Trophoblast cell (in vitro differentiated cells and primary cell): Measurements from ENCODE around the gene SUMF2.
"Not testable (repeated sequence)": the region's sequence is repeated elsewhere in the genome, so short reads cannot be mapped to it uniquely, and the experiment has no call there.

Source experiments
- DNase-seq, 2 donors: peaks; one replicate each; pipeline ENCODE4 v3.0.0-alpha.2; 2016
- H2AFZ ChIP-seq: 2 replicates; pipeline ENCODE4 v1.6.1; 2013; ENCODE audit warnings: low read length, moderate library complexity, mild to moderate bottlenecking; ENCODE audit not compliant: insufficient read depth, poor library complexity
- H2AK5ac ChIP-seq: 2 replicates; pipeline ENCODE4 v1.6.1; 2013; ENCODE audit warnings: mild to moderate bottlenecking, low read length
- H2BK120ac ChIP-seq: 2 replicates; pipeline ENCODE4 v1.6.1; 2013; ENCODE audit warnings: low read length, mild to moderate bottlenecking, moderate library complexity; ENCODE audit not compliant: insufficient read depth, poor library complexity
- H2BK12ac ChIP-seq: 2 replicates; pipeline ENCODE4 v1.6.1; 2013; ENCODE audit warnings: mild to moderate bottlenecking, low read length, moderate library complexity
- H2BK5ac ChIP-seq: 2 replicates; pipeline ENCODE4 v1.6.1; 2013; ENCODE audit warnings: low read length, low read depth, moderate library complexity, mild to moderate bottlenecking; ENCODE audit not compliant: poor library complexity
- H3K14ac ChIP-seq: 2 replicates; pipeline ENCODE4 v1.6.1; 2013; ENCODE audit warnings: mild to moderate bottlenecking, low read length
- H3K18ac ChIP-seq: 2 replicates; pipeline ENCODE4 v1.6.1; 2013; ENCODE audit warnings: mild to moderate bottlenecking, low read length
- H3K23ac ChIP-seq: 2 replicates; pipeline ENCODE4 v1.6.1; 2013; ENCODE audit warnings: low read length
- H3K27ac ChIP-seq: 2 replicates; pipeline ENCODE4 v1.5.1; 2013; ENCODE audit warnings: low read depth, mild to moderate bottlenecking, inconsistent platforms, low read length, moderate library complexity
- H3K27me3 ChIP-seq: 2 replicates; pipeline ENCODE4 v1.6.1; 2013; ENCODE audit warnings: inconsistent platforms, mild to moderate bottlenecking, low read length, moderate library complexity; ENCODE audit not compliant: insufficient read depth
- H3K36me3 ChIP-seq, 2 experiments: 1 replicate in 1 of 2; 2 replicates in 1 of 2; pipeline ENCODE4 v1.6.1; 2013; ENCODE audit warnings: low read length in 2 of 2, mild to moderate bottlenecking in 2 of 2, moderate library complexity in 1 of 2; ENCODE audit not compliant: insufficient read depth in 2 of 2, control insufficient read depth in 1 of 2
- H3K4ac ChIP-seq: 2 replicates; pipeline ENCODE4 v1.6.1; 2013; ENCODE audit warnings: low read depth, mild to moderate bottlenecking, low read length, moderate library complexity
- H3K4me1 ChIP-seq, 2 experiments: 1 replicate in 1 of 2; 2 replicates in 1 of 2; pipeline ENCODE4 v1.6.1; 2013; ENCODE audit warnings: low read length in 2 of 2, mild to moderate bottlenecking in 2 of 2, moderate library complexity in 1 of 2; ENCODE audit not compliant: insufficient read depth in 2 of 2, control insufficient read depth in 1 of 2
- H3K4me2 ChIP-seq: 2 replicates; pipeline ENCODE4 v1.6.1; 2013; ENCODE audit warnings: inconsistent platforms, mild to moderate bottlenecking, low read length, moderate library complexity
- H3K4me3 ChIP-seq: 2 replicates; pipeline ENCODE4 v1.5.1; 2013; ENCODE audit warnings: mild to moderate bottlenecking, low read depth, low read length, inconsistent platforms
- H3K79me1 ChIP-seq: one replicate; pipeline ENCODE4 v1.6.1; 2013; ENCODE audit warnings: low read length
- H3K79me2 ChIP-seq: 2 replicates; pipeline ENCODE4 v1.6.1; 2013; ENCODE audit warnings: low read length, mild to moderate bottlenecking; ENCODE audit not compliant: control insufficient read depth, insufficient read depth, poor library complexity
- H3K9ac ChIP-seq: 2 replicates; pipeline ENCODE4 v1.6.1; 2013; ENCODE audit warnings: mild to moderate bottlenecking, low read length
- H3K9me3 ChIP-seq: 2 replicates; pipeline ENCODE4 v1.6.1; 2013; ENCODE audit warnings: low read depth, mild to moderate bottlenecking, control low read depth, inconsistent platforms, low read length; ENCODE audit not compliant: insufficient read depth
- H4K12ac ChIP-seq: 2 replicates; pipeline ENCODE4 v1.6.1; 2013; ENCODE audit warnings: low read depth, mild to moderate bottlenecking, low read length, moderate library complexity
- H4K8ac ChIP-seq: 2 replicates; pipeline ENCODE4 v1.6.1; 2013; ENCODE audit warnings: low read depth, mild to moderate bottlenecking, low read length, moderate library complexity
- H4K91ac ChIP-seq: one replicate; pipeline ENCODE4 v1.6.1; 2013; ENCODE audit warnings: low read depth, mild to moderate bottlenecking, low read length, moderate library complexity
- WGBS: extraction: QIAGEN DNeasy Blood & Tissue Kit; methylation state at CpG from one replicate; pipeline ENCODE4 v1.1.7; 2013; ENCODE audit warnings: missing lambda C conversion rate; ENCODE audit not compliant: insufficient read length, insufficient coverage; ENCODE audit errors: extremely low coverage; 5-methylcytosine and 5-hydroxymethylcytosine counted together

SUMF2 gene

GRCh38 chr7:56026538-56026937, 37.5 kb upstream of the SUMF2 start:
- no peak overlapping the region for H3K4me2 ChIP-seq

GRCh38 chr7:56028942-56029630, 35.0 kb upstream of the SUMF2 start:
- no peak overlapping the region for H2AFZ ChIP-seq
- H3K4ac ChIP-seq = no peak overlapping the region
- H3K4me3 ChIP-seq = no peak overlapping the region
- no peak overlapping the region for H2BK12ac ChIP-seq
- peaks cover 9 to 10% of the 10 kb centered on the region in 2 experiments for H3K36me3 ChIP-seq
- H3K14ac ChIP-seq = no peak overlapping the region
- peak in 1 of 2 donors; percentile 20 for DNase-seq
- H2BK120ac ChIP-seq = no peak overlapping the region
- no peak overlapping the region for H4K8ac ChIP-seq
- no peaks in the 10 kb centered on the region for H3K9me3 ChIP-seq
- H3K9ac ChIP-seq = no peak overlapping the region
- no peaks in the 10 kb centered on the region for H3K27me3 ChIP-seq
- no peak overlapping the region for H3K4me2 ChIP-seq
- no peak overlapping the region for H3K23ac ChIP-seq
- H3K18ac ChIP-seq = no peak overlapping the region
- H3K79me2 ChIP-seq = no peaks in the 10 kb centered on the region
- no peaks in the 10 kb centered on the region for H3K4me1 ChIP-seq
- no peaks in the 10 kb centered on the region for H3K79me1 ChIP-seq
- H2BK5ac ChIP-seq = no peak overlapping the region
- H3K27ac ChIP-seq = no peak overlapping the region
- H4K12ac ChIP-seq = no peak overlapping the region
- no peak overlapping the region for H2AK5ac ChIP-seq
- H4K91ac ChIP-seq = no peak overlapping the region
- WGBS = no CpG with 5 or more reads among the region's 9 CpGs

More at GRCh38 chr7:56026538-56026937, 37.5 kb upstream of the SUMF2 start:
- H3K14ac ChIP-seq = no peak overlapping the region
- no CpG with 5 or more reads among the region's 2 CpGs for WGBS
- H3K27ac ChIP-seq = no peak overlapping the region
- H2AFZ ChIP-seq = no peak overlapping the region
- H3K4ac ChIP-seq = no peak overlapping the region
- H3K9me3 ChIP-seq = no peaks in the 10 kb centered on the region
- H3K79me2 ChIP-seq = no peaks in the 10 kb centered on the region
- H3K79me1 ChIP-seq = no peaks in the 10 kb centered on the region
- H3K23ac ChIP-seq = no peak overlapping the region
- no peak overlapping the region for H3K18ac ChIP-seq
- no peak overlapping the region for H4K91ac ChIP-seq
- no peak overlapping the region for H4K8ac ChIP-seq
- H3K9ac ChIP-seq = no peak overlapping the region
- no peak overlapping the region for H3K4me3 ChIP-seq
- no peak overlapping the region for H2BK12ac ChIP-seq
- no peak overlapping the region for H2BK5ac ChIP-seq
- no peaks in the 10 kb centered on the region for H3K27me3 ChIP-seq
- H4K12ac ChIP-seq = no peak overlapping the region
- no peaks in the 10 kb centered on the region for H3K4me1 ChIP-seq
- H2AK5ac ChIP-seq = no peak overlapping the region
- no peak for DNase-seq
- peaks cover 9 to 10% of the 10 kb centered on the region in 2 experiments for H3K36me3 ChIP-seq
- H2BK120ac ChIP-seq = no peak overlapping the region

GRCh38 chr7:56030340-56030739, 33.7 kb upstream of the SUMF2 start:
- H2AK5ac ChIP-seq = no peak overlapping the region
- H2AFZ ChIP-seq = no peak overlapping the region
- no peak for DNase-seq
- H3K36me3 ChIP-seq = peaks cover 8 to 10% of the 10 kb centered on the region in 2 experiments
- H2BK120ac ChIP-seq = no peak overlapping the region
- no peak overlapping the region for H3K4me2 ChIP-seq
- no peaks in the 10 kb centered on the region for H3K4me1 ChIP-seq
- no peaks in the 10 kb centered on the region for H3K9me3 ChIP-seq
- H2BK5ac ChIP-seq = no peak overlapping the region
- no peak overlapping the region for H2BK12ac ChIP-seq
- WGBS = no CpG with 5 or more reads among the region's 8 CpGs
- no peak overlapping the region for H3K14ac ChIP-seq
- no peak overlapping the region for H3K27ac ChIP-seq
- H3K23ac ChIP-seq = no peak overlapping the region
- no peak overlapping the region for H4K91ac ChIP-seq
- H3K79me2 ChIP-seq = no peaks in the 10 kb centered on the region
- no peak overlapping the region for H3K4me3 ChIP-seq
- no peak overlapping the region for H4K8ac ChIP-seq
- no peak overlapping the region for H3K4ac ChIP-seq
- no peaks in the 10 kb centered on the region for H3K27me3 ChIP-seq
- no peak overlapping the region for H4K12ac ChIP-seq
- H3K9ac ChIP-seq = no peak overlapping the region
- H3K18ac ChIP-seq = no peak overlapping the region
- H3K79me1 ChIP-seq = no peaks in the 10 kb centered on the region

GRCh38 chr7:56031556-56031955, 32.5 kb upstream of the SUMF2 start:
- H4K12ac ChIP-seq, H3K4me2 ChIP-seq, H3K14ac ChIP-seq, H3K4me1 ChIP-seq, H2AK5ac ChIP-seq, H3K4me3 ChIP-seq, H4K8ac ChIP-seq, H3K23ac ChIP-seq, H2BK5ac ChIP-seq, H3K18ac ChIP-seq, H2AFZ ChIP-seq, H3K9ac ChIP-seq, H3K79me1 ChIP-seq, H3K36me3 ChIP-seq, H3K79me2 ChIP-seq, DNase-seq, H3K27me3 ChIP-seq, H3K9me3 ChIP-seq, H3K27ac ChIP-seq, H4K91ac ChIP-seq, H3K4ac ChIP-seq, H2BK120ac ChIP-seq, H2BK12ac ChIP-seq: not testable (repeated sequence)
- WGBS = no CpG with 5 or more reads among the region's 8 CpGs
